Measurements from ENCODE around the gene ACR.
"Not testable (repeated sequence)": the region's sequence is repeated elsewhere in the genome, so short reads cannot be mapped to it uniquely, and the experiment has no call there.

Gene ACR

GRCh38 chr22:50780244-50780643 lies 42.2 kb downstream of the ACR start:
- DNase-seq (ENCODE audit: low read depth), result not testable (repeated sequence)

GRCh38 chr22:50782253-50782652 lies 44.2 kb downstream of the ACR start:
- DNase-seq (ENCODE audit: low read depth), result not testable (repeated sequence)

GRCh38 chr22:50783033-50783879 lies 45.3 kb downstream of the ACR start, which contains the start of gene RABL2B:
TSS of gene RABL2B (minus strand) at chr22:50783636. CDS start at chr22:50782294, 1,342 bp downstream.
- peak; percentile 78 for DNase-seq (ENCODE audit: low read depth)

GRCh38 chr22:50783880-50784276 lies 45.9 kb downstream of the ACR start:
- DNase-seq (ENCODE audit: low read depth), result not testable (repeated sequence)

GRCh38 chr22:50785289-50785688 lies 47.3 kb downstream of the ACR start:
- not testable (repeated sequence) for DNase-seq (ENCODE audit: low read depth)

DNA sequence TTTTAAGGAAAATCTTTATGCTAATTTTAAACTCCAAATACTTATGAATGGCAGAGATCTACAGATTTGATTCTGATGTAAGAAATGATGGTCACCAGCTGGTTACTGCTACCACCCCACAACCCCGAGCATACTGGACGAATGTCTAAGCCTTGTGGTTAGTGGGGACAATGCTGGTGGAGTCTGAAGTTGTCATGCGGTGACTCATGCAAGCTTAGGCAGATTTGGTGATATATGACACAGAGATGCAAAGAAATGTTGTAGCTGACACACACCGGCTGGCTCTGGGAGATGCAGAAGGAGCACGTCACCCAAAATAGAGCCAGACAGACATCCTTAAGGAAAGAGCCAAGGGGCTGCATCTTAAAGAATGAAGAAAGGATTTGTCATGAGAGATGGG lies 48.9 kb downstream of the ACR start:
- not testable (repeated sequence) for DNase-seq (ENCODE audit: low read depth)

Data from stimulated activated CD8-positive, alpha-beta memory T cell treated with anti-CD3 and anti-CD28 coated beads, Interleukin-12 subunit alpha, Interleukin-12 subunit beta, amount 100 ng/mL, for 1 hour (primary cell).